Activated gamma-delta T cell (primary cell): ENCODE results near the gene ABCA3.
"Not testable (repeated sequence)": the region's sequence is repeated elsewhere in the genome, so short reads cannot be mapped to it uniquely, and the experiment has no call there.

ENCODE experiments used
- DNase-seq: peaks from one replicate; lab custom pipeline; 2025; lab: John Stamatoyannopoulos, UW

Gene ABCA3

GRCh38 chr16:2280981-2281542 lies 59.5 kb downstream of the ABCA3 start:
- no peak for DNase-seq

DNA sequence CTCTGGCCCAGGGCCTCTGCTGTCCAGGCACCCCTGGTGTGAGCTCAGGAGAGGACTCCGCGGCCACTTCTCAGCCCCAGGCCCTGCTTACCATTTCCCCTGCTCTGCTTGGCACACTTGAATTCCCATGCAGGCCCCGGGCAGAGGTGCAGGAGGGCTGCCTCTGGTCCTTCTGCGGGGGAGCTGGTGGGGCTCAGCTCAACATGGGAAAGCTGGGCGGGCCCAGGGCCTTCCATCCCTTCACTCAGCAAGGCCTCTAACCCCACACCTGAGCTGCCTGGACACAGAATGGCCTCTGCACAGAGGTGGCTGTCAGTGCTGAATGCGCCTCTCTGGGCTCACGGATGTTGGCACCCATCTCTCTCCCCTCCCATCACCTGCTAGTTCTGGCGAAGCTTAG lies 60.1 kb downstream of the ABCA3 start:
- DNase-seq = no peak

- no peak for DNase-seq
Observed at GRCh38 chr16:2278956-2279800, 61.4 kb downstream of the ABCA3 start.

GRCh38 chr16:2278272-2278608 lies 62.3 kb downstream of the ABCA3 start:
- DNase-seq = no peak

- no peak for DNase-seq
Observed at GRCh38 chr16:2277466-2278271, 62.9 kb downstream of the ABCA3 start.

DNA sequence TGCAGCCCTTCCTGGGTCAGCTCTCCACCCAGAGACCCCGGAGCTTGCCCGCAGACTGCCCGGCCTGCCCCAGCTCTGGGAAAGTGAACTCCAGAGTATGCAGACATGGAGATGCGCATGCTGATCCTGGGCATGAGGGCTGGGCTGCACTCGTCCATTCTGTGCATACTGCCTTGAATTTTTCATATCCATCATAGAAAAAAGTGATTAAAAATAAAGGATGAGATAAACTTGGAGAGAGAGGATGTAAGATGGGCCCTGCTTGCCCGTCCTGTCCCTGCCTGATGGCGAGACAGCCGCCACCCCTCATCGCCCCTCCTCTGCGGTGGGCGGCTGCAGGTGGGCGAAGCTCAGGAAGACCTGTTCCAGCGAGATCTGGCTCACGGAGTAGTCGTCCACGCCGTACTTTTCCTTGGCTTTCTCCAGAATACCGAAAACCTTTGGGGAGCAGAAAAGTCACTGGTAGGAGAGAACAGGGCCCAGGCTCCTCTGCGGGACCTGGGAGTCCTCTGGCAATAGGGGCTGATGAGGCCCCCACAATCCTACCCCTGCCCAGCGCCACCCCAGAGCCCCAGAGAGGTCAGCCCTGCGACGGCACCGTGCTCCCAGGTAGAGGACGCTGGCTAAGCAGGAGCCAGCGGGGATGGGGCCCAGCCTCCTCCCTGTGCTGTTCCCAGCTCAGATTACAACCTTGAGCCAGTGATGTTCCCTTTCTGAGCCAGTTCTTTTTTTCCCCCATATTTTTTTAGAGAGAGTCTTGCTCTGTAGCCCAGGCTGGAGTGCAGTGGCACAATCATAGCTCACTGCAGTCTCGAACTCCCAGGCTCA lies 63.9 kb downstream of the ABCA3 start:
- no peak for DNase-seq

DNA sequence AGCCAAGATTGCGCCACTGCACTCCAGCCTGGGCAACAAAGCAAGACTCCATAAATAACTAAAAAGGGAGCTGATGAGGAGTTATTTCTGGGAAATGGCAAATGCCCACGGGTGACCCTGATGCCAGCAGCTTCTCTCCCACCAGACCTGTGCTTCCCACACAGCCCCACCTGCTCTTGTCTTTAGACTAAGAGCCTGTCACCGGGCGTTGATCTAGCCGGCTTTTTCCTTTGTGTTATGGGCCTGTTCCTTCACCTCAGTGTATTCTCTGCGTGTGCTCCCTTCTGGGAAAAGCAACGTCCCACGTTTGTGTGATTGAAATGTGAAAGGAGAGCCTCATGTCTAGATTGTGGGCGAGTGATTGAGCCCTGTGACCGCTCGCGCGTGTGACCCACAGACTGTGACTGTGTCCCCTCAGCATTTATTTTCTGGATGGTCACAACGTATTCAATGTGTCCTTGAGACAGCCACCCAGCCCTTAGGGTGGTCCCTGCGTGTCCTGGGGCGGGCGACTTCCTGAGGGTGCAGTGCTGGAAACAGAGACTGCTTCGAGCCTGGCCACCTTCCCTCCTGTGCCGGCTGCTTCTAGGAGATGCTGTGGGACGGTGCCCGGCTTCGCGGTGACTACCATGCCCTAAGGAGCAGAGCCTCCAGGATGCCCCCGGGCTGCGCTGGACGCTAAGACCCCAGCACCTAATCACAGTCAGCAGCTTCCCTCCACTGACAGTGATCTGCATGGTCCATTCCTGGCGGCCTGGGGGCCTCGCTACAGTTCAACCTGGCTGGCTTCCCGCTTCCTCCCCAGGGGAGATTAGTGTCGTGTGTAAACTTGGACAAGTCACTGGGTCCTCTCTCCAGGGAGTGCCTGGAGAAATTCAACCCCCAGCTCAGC lies 64.8 kb downstream of the ABCA3 start:
- no peak for DNase-seq

GRCh38 chr16:2273931-2274330 lies 66.6 kb downstream of the ABCA3 start:
- no peak for DNase-seq

DNA sequence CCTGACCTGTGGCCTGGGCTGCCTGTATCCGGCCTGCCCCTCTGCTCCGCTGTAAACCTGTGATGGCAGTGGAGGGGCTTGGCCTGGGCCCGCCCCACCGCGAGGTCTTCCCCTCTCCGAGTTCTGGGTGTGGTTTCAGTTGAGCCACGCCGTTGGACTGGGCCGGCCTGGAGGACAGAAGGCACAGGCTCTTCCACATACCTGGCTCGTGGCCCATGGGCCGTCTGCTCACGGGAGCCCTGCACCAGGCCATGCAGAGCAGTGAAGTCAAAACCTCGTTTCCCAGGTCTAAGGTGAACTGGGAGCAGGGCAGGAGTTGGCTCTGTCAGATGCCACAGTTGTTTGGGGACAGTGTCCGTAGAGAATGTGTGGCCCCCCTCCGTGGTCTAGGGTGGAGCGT lies 67.0 kb downstream of the ABCA3 start:
- DNase-seq = no peak

DNA sequence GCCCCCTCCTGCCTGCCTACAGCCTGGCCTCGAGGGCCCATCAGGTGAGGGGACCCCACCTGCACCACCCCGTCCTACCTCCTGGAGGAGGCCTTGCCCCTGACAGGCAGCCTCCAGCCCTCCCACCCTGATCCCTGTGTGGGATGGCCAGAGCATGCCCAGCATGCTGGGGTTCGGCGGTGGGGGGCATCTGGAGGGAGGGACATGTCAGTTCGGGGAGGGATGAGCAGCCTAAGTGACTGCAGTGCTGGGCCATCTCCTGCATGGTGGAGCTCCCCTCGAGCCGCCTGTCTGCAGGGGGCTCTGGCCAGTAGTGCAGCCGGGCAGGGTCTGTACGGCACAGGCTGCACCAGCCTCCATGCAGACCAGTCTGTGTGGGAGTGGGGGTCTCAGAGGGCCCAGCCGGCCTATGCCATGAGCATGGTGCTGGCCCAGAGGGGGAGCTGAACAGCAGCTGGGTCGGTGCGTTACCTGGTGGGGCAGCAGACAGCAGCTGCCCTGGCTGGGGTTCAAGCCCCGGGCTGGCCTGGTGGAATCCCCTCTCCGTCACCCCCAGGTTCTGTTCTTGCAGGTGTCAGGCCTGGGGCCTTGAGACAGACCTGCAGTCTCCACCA lies 68.6 kb downstream of the ABCA3 start:
- DNase-seq = no peak

- no peak for DNase-seq
Observed at GRCh38 chr16:2270588-2271470, 69.7 kb downstream of the ABCA3 start.

GRCh38 chr16:2270070-2270462 lies 70.5 kb downstream of the ABCA3 start:
- DNase-seq = no peak

GRCh38 chr16:2267913-2268666 lies 72.4 kb downstream of the ABCA3 start, which contains the start of gene RNPS1:
Gene RNPS1 (minus strand): TSS chr16:2268126. CDS start chr16:2264643, 3,483 bp downstream.
- DNase-seq = peak; percentile 95

DNA sequence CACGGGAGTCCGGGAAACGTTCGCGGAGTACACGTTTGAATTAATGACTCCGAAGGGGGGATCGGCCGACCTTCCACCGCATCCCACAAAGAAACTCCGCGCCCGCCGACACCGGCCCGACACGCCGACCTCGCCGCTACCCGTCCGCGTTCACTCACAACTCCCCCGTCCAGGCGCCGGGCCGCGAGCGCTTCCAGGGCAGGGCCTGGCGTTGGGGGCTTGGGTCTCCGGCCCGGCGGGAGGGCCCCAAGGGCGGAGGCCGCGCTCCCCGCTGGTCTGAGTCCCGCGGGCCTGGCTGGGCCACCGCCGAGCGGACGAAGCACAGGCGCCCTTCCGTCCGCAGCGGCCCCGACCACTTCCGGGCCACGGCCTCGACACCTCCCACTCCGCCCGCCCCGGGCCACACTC lies 73.0 kb downstream of the ABCA3 start:
- DNase-seq = peak; percentile 68

- DNase-seq = not testable (repeated sequence)
Observed at GRCh38 chr16:2266887-2267286, 73.6 kb downstream of the ABCA3 start.

GRCh38 chr16:2263026-2263425 lies 77.5 kb downstream of the ABCA3 start:
- not testable (repeated sequence) for DNase-seq

GRCh38 chr16:2260250-2260649 lies 80.3 kb downstream of the ABCA3 start:
- no peak for DNase-seq

- not testable (repeated sequence) for DNase-seq
Observed at GRCh38 chr16:2258530-2258929, 82.0 kb downstream of the ABCA3 start.

DNA sequence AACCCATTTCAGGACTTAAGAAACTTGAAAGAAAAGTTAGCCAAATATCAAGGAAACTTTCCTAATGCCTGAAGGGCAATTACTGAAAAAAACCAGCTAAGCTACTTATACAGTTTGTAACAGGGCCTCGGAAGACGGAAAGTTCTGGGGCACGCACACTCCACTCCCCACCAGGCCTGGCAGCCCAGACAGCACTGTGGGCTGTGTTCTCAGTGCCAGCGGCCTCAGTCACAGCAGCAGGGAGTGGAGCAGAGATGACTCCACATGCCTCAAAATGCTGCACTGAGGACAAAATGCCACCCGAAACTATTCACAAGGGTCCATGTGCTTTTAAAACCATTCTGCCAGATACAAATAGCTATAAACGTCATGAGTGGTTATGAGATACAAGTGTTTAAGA lies 82.8 kb downstream of the ABCA3 start:
- no peak for DNase-seq
